ENCODE results near the gene PARP6. TPM values are rescaled to one million over a fixed set of nuclear protein-coding genes. Genes with fewer than 3 reads are reported as not detected.

Gene PARP6
- total and polyA plus RNA-seq, 9 of the 15 experiments (the other 6 are each of a cell fraction or from before 2014, with no cell fraction given), result 14.8 to 83.2 (median 28.3) TPM

DNA sequence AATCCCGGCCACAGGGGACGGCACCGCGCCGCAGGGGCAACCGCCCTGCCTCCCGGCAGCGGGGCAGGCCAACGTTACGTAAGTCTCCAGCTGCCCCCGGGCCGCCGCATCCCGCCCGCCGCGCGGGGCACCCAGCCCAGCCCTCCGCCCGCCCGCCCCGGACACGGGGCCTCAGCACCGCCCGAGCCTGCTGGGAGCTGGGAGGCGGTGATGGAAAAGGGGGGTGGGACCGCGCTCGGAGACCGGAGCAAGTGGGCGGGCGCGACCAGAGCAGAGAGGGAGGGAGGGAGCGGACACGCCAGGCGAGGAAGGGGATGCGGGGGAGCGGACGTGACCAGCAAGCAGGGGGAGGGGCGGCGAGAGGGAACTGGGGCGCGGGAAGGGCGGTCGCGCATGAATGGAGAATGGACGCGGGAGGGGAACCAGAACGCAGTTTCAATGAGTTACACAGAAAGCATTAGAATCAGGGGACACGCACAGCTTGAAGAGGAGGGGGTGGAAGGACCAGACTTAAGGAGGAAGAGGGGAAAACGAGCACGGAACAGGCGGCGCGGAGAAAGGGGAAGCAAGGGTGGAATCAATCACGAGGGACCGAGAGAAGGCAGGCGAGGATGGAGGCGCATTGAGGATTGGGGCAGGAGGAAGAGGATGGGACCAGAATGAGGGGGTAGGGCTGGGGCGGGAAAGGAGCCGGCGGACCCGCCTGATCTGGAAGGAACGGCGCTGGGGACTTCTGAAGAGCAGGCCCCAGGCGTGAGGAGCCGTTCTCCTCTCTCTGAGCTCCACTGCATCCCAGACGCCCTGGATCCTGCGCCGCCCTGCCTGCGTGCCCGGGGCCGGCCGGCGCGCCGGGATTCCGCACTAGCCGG lies 41.9 kb downstream of the PARP6 start (continued):
- peak; percentile 30; the same call in 1 of the 2 replicates for TF ChIP-seq RNF2 (IDR thresholded peaks at IDR 0.05)
- peak; percentile 50; the same call in 1 of the 2 replicates for TF ChIP-seq ZEB2 (IDR thresholded peaks at IDR 0.05)
- TF ChIP-seq, protein P1, sequence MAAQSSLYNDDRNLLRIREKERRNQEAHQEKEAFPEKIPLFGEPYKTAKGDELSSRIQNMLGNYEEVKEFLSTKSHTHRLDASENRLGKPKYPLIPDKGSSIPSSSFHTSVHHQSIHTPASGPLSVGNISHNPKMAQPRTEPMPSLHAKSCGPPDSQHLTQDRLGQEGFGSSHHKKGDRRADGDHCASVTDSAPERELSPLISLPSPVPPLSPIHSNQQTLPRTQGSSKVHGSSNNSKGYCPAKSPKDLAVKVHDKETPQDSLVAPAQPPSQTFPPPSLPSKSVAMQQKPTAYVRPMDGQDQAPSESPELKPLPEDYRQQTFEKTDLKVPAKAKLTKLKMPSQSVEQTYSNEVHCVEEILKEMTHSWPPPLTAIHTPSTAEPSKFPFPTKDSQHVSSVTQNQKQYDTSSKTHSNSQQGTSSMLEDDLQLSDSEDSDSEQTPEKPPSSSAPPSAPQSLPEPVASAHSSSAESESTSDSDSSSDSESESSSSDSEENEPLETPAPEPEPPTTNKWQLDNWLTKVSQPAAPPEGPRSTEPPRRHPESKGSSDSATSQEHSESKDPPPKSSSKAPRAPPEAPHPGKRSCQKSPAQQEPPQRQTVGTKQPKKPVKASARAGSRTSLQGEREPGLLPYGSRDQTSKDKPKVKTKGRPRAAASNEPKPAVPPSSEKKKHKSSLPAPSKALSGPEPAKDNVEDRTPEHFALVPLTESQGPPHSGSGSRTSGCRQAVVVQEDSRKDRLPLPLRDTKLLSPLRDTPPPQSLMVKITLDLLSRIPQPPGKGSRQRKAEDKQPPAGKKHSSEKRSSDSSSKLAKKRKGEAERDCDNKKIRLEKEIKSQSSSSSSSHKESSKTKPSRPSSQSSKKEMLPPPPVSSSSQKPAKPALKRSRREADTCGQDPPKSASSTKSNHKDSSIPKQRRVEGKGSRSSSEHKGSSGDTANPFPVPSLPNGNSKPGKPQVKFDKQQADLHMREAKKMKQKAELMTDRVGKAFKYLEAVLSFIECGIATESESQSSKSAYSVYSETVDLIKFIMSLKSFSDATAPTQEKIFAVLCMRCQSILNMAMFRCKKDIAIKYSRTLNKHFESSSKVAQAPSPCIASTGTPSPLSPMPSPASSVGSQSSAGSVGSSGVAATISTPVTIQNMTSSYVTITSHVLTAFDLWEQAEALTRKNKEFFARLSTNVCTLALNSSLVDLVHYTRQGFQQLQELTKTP (IDR thresholded peaks at IDR 0.05; ENCODE audit: low read depth in 1 of 2, partially characterized antibody in 2 of 2), result peak in 1 of 2 experiments; percentile 81
- TF ChIP-seq YY1 (IDR thresholded peaks at IDR 0.05; ENCODE audit: borderline replicate concordance in 1 of 3, control insufficient read depth in 1 of 3, extremely low read depth in 1 of 3, insufficient read depth in 3 of 3, insufficient read length in 1 of 3, insufficient replicate concordance in 2 of 3, low read depth in 1 of 3, low read length in 2 of 3), result peak in 1 of 3 experiments; percentile 28
- TF ChIP-seq PRMT5 (CRISPR knock-in tag; IDR thresholded peaks at IDR 0.05), result no peak
- peak; percentile 39 for TF ChIP-seq MEIS2 (IDR thresholded peaks at IDR 0.05; ENCODE audit: partially characterized antibody)
- 0 out of 2 replicates have a peak, but pooled peaks have one; percentile 63 for TF ChIP-seq GATAD2A (IDR thresholded peaks at IDR 0.05)
- peak; percentile 11 for TF ChIP-seq RBBP5 (IDR thresholded peaks at IDR 0.05; ENCODE audit: borderline replicate concordance, insufficient read depth, low read length, poor library complexity, severe bottlenecking)
- 0 out of 2 replicates have a peak, but pooled peaks have one; percentile 2 for TF ChIP-seq ZNF316 (IDR thresholded peaks at IDR 0.05)
- no peak for TF ChIP-seq ZBTB17 (CRISPR knock-in tag; IDR thresholded peaks at IDR 0.05)
- TF ChIP-seq NBN (IDR thresholded peaks at IDR 0.05; ENCODE audit: low read depth), result peak; percentile 48; the same call in 1 of the 2 replicates
- TF ChIP-seq ZNF324 (CRISPR knock-in tag; IDR thresholded peaks at IDR 0.05), result no peak
- TF ChIP-seq ARID1B (IDR thresholded peaks at IDR 0.05), result peak; percentile 76
- 0 out of 2 replicates have a peak, but pooled peaks have one; percentile 12 for TF ChIP-seq FOSL1 (tag; conservative IDR thresholded peaks at IDR 0.05)
- peak; percentile 43 for TF ChIP-seq NCOR1 (IDR thresholded peaks at IDR 0.05)
- peak; percentile 55; the same call in 1 of the 2 replicates for TF ChIP-seq TOE1 (IDR thresholded peaks at IDR 0.05; ENCODE audit: borderline replicate concordance)
- TF ChIP-seq TOE1 (CRISPR knock-in tag; IDR thresholded peaks at IDR 0.05; ENCODE audit: borderline replicate concordance, low read depth), result no peak
- no peak for TF ChIP-seq CEBPG (CRISPR knock-in tag; IDR thresholded peaks at IDR 0.05)
- peak in 1 of 2 experiments; percentile 53; a peak in 2 of 4 replicates for TF ChIP-seq CEBPG (tag; conservative IDR thresholded peaks at IDR 0.05 in 1 of 2, IDR thresholded peaks at IDR 0.05 in 1 of 2)
- no peak for TF ChIP-seq ZNF589 (CRISPR knock-in tag; IDR thresholded peaks at IDR 0.05; ENCODE audit: low read depth)
- 0 out of 2 replicates have a peak, but pooled peaks have one; percentile 25 for TF ChIP-seq PHF21A (IDR thresholded peaks at IDR 0.05; ENCODE audit: borderline replicate concordance, low read depth)
- TF ChIP-seq LARP7 (IDR thresholded peaks at IDR 0.05), result peak; percentile 93
